Karpas-422 (cell line): ENCODE results near the gene MKLN1. TPM values are rescaled to one million over a fixed set of nuclear protein-coding genes. Genes with fewer than 3 reads are reported as not detected.

ENCODE experiments used
- DNase-seq: peaks from one replicate; pipeline ENCODE4 v3.0.0-alpha.2; 2015
- H2AFZ ChIP-seq: fragments of 200-600 bp; sonication (generic); 2 replicates; pipeline ENCODE4 v1.6.1; 2014; ENCODE audit warnings: antibody characterized with exemption, low read length, mixed read lengths
- H3K27ac ChIP-seq: fragments of 200-600 bp; sonication (generic); 2 replicates; pipeline ENCODE4 v1.5.1; 2014; ENCODE audit warnings: mild to moderate bottlenecking, low read length, moderate library complexity
- H3K27me3 ChIP-seq: fragments of 200-600 bp; sonication (generic); 2 replicates; pipeline ENCODE4 v1.6.1; 2014; ENCODE audit warnings: low read length, mixed read lengths
- H3K36me3 ChIP-seq: fragments of 200-600 bp; sonication (generic); 2 replicates; pipeline ENCODE4 v1.6.1; 2014; ENCODE audit warnings: low read length, mixed read lengths; ENCODE audit not compliant: insufficient read depth
- H3K4me1 ChIP-seq: fragments of 200-600 bp; sonication (generic); 2 replicates; pipeline ENCODE4 v1.6.1; 2014; ENCODE audit warnings: mild to moderate bottlenecking, low read length, mixed read lengths
- H3K4me2 ChIP-seq: fragments of 200-600 bp; sonication (generic); 2 replicates; pipeline ENCODE4 v1.6.1; 2014; ENCODE audit warnings: low read length, low read depth, mild to moderate bottlenecking; ENCODE audit not compliant: poor library complexity, severe bottlenecking
- H3K4me3 ChIP-seq: fragments of 200-600 bp; sonication (generic); 2 replicates; pipeline ENCODE4 v1.5.1; 2014; ENCODE audit warnings: mild to moderate bottlenecking, antibody characterized with exemption, low read length, mixed read lengths
- H3K79me2 ChIP-seq: fragments of 200-600 bp; sonication (generic); 2 replicates; pipeline ENCODE4 v1.6.1; 2014; ENCODE audit warnings: mild to moderate bottlenecking, low read length, mixed read lengths
- H3K9ac ChIP-seq: fragments of 200-600 bp; sonication (generic); 2 replicates; pipeline ENCODE4 v1.6.0; 2014; ENCODE audit warnings: low read length
- H3K9me2 ChIP-seq: fragments of 200-600 bp; sonication (generic), shearing (Covaris generic); replicated peaks from 2 replicates; pipeline ENCODE4 v1.6.0; 2014; ENCODE audit warnings: mild to moderate bottlenecking, low read length, moderate library complexity; ENCODE audit not compliant: insufficient read depth
- H3K9me3 ChIP-seq: fragments of 300-700, 200-600 bp; sonication (generic); 2 replicates; pipeline ENCODE4 v1.6.1; 2014; ENCODE audit warnings: low read length, mixed read lengths
- H4K20me1 ChIP-seq: fragments of 200-600 bp; sonication (generic); 2 replicates; pipeline ENCODE4 v1.6.1; 2014; ENCODE audit warnings: mild to moderate bottlenecking, antibody characterized with exemption, low read length, low read depth; ENCODE audit not compliant: insufficient read depth
- total RNA-seq: library from RNA; depleted of rRNA; stranded (reverse); fragments of >200 nt; shearing (Covaris generic); gene quantifications from 2 replicates; pipeline ENCODE4 v1.2.3, GENCODE V29; 2014; ENCODE audit warnings: low replicate concordance

MKLN1 gene
- total RNA-seq, 1 experiment from 2014 or later, result 70.8 TPM

DNA sequence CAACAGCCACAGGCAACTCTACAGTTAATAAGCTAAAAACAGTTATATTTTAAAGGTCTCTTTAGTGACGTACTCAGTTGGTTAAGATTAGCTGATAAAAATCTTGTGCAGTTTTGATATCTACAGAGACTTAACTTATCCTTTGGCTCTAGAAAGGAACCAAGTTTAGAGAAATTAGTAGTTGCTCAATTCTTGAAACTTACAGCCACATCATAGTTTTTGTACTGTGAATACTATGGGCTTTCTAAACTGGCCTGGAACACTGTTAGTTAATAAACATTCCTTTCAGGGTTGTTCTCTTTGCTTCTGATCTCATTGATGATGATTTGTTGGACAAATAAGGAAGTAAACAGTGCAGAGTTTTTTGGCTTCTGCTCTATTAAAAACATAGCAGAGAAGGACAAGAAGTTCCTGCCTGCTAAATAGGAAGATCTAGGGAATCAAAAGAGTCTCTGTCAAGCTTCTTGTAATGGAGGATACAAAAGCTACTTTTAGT, 73.1 kb downstream of the MKLN1 start:
- no peak overlapping the region for H3K4me2 ChIP-seq
- H3K9ac ChIP-seq, result no peak overlapping the region
- DNase-seq, result no peak
- no peaks in the 10 kb centered on the region for H3K9me2 ChIP-seq
- H3K4me3 ChIP-seq, result no peak overlapping the region
- no peaks in the 10 kb centered on the region for H3K27me3 ChIP-seq
- H3K9me3 ChIP-seq, result peaks cover 4% of the 10 kb centered on the region; the same call in 1 of the 2 replicates
- peaks cover 54% of the 10 kb centered on the region for H3K36me3 ChIP-seq
- H3K27ac ChIP-seq, result no peak overlapping the region
- H3K79me2 ChIP-seq, result peaks cover 81% of the 10 kb centered on the region
- no peaks in the 10 kb centered on the region for H4K20me1 ChIP-seq
- no peaks in the 10 kb centered on the region for H3K4me1 ChIP-seq
- H2AFZ ChIP-seq, result no peak overlapping the region

DNA sequence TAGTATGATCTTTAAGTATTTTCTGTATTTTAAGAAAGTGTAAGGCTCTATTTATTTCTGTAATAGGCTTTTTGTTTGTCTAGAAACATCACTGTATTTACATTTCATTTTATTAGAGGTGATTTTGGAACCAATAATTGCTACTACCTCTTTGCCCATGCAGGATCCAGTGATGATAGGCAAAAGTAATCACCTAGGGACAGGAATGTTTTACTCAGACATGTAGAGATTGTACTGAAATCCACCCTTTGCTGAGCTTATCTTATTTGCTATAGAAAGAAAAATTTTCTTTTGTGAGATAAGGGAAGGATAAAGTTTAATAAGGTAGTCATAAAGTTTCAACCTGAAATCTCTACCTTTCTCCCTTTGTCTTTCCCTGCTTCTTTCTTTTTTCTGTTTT, 73.5 kb downstream of the MKLN1 start:
- Histone ChIP-seq H3K4me2 (no peak overlapping the region), H3K9me2 (no peaks in the 10 kb centered on the region), H3K9ac (no peak overlapping the region), H3K4me3 (no peak overlapping the region), H2AFZ (no peak overlapping the region), H3K9me3 (peaks cover 4% of the 10 kb centered on the region; the same call in 1 of the 2 replicates), H3K27me3 (no peaks in the 10 kb centered on the region), H3K79me2 (peaks cover 81% of the 10 kb centered on the region), H3K4me1 (no peaks in the 10 kb centered on the region), H3K36me3 (peaks cover 54% of the 10 kb centered on the region), H3K27ac (no peak overlapping the region), H4K20me1 (no peaks in the 10 kb centered on the region)
- no peak for DNase-seq

DNA sequence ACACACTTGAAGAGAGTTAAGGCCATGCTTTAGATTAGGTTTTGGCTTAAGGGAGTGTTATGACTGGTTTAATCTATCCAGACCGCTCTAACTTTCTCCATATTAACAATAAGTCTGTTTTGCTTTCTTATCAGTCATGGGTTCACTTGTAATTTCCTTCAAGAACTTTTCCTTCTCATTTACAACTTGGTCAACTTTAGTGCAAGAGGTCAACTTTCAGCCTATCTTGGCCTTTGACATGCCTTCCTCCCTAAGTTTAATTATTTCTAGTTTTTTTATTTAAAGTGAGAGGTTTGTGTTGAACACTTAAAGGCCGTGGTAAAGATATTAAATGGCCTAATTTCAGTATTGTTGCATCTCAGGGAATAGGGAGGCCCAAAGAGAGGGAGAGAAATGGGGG, 75.6 kb downstream of the MKLN1 start:
- Histone ChIP-seq H3K9me3 (peaks cover 4% of the 10 kb centered on the region; the same call in 1 of the 2 replicates), H3K36me3 (peaks cover 50% of the 10 kb centered on the region), H3K27ac (no peak overlapping the region), H3K9ac (no peak overlapping the region), H3K4me1 (no peaks in the 10 kb centered on the region), H4K20me1 (no peaks in the 10 kb centered on the region), H3K9me2 (no peaks in the 10 kb centered on the region), H3K79me2 (peaks cover 85% of the 10 kb centered on the region), H3K4me3 (no peak overlapping the region), H3K27me3 (no peaks in the 10 kb centered on the region), H3K4me2 (no peak overlapping the region), H2AFZ (no peak overlapping the region)
- DNase-seq, result no peak

DNA sequence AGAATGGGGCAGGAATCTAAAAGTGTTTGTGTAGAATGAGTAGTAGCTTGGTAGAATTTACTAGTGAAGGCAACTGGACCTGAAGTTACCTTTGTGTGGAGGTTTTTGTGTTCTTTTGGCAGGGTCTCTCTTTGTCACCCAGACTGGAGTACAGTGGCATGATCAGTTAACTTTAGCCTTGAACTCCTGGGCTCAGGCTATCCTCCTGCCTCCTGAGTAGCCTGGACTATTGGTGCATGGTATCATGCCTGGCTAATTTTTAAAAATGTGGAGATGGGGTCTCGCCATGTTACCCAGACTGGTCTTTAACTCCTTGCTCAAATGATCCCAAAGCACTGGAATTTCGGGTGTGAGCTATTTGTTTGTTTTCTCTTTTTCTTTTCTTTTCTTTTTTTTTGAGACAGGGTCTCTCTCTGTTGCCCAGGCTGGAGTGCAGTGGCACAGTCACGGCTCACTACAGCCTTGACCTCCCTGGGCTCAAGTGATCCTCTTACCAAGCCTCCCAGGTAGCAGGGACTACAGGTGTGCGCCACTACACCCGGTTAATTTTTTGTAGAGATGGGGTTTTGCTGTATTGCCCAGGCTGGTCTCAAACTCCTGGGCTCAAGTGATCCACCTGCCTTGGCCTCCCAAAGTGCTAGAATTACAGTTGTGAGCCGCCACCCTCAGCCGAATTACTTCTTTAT, 76.7 kb downstream of the MKLN1 start:
- H3K36me3 ChIP-seq, result peaks cover 42% of the 10 kb centered on the region
- no peaks in the 10 kb centered on the region for H3K9me2 ChIP-seq
- H3K79me2 ChIP-seq, result peaks cover 90% of the 10 kb centered on the region
- H3K9ac ChIP-seq, result no peak overlapping the region
- no peak overlapping the region for H3K4me2 ChIP-seq
- no peaks in the 10 kb centered on the region for H3K27me3 ChIP-seq
- no peak overlapping the region for H2AFZ ChIP-seq
- DNase-seq, result no peak
- no peaks in the 10 kb centered on the region for H3K4me1 ChIP-seq
- H4K20me1 ChIP-seq, result no peaks in the 10 kb centered on the region
- H3K4me3 ChIP-seq, result no peak overlapping the region
- peaks cover 4% of the 10 kb centered on the region; the same call in 1 of the 2 replicates for H3K9me3 ChIP-seq
- no peak overlapping the region for H3K27ac ChIP-seq

DNA sequence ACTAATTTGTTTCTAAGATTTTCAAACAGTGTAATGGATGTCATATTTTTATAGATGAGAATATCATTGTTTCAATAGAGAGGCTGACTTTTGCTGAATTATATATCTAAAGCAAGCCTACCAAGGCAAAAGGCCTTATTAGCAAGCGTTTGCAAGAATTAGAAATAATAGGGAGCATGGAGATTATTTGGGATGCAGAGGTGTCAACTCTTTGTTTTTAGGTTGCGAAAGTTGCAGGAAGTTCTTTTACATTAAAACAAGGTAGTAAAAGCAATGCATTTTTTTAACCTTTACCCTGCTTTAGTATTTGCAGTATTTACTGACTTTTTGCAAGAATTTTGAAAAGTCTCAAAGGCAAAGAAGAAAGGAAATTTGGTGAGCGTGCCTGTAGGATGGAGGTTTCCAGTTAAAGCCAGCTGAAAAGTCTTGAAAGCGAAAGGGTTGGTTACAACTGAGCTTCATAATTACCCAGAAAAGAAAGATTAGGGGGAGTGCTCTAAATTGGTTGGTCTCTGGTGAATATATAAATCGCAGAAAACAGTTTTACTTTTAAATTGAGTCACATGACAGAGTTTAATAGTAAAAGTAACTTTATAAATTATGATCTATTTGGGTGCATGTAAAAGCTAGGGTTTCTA, 81.6 kb downstream of the MKLN1 start:
- no peaks in the 10 kb centered on the region for H3K9me3 ChIP-seq
- no peaks in the 10 kb centered on the region for H3K4me1 ChIP-seq
- no peak overlapping the region for H3K27ac ChIP-seq
- no peak overlapping the region for H3K4me3 ChIP-seq
- no peak overlapping the region for H3K9ac ChIP-seq
- DNase-seq, result no peak
- H3K79me2 ChIP-seq, result peaks cover 68% of the 10 kb centered on the region
- no peaks in the 10 kb centered on the region for H3K9me2 ChIP-seq
- H4K20me1 ChIP-seq, result no peaks in the 10 kb centered on the region
- H3K36me3 ChIP-seq, result peaks cover 6% of the 10 kb centered on the region; the same call in 1 of the 2 replicates
- H3K27me3 ChIP-seq, result no peaks in the 10 kb centered on the region
- H2AFZ ChIP-seq, result no peak overlapping the region
- H3K4me2 ChIP-seq, result no peak overlapping the region

DNA sequence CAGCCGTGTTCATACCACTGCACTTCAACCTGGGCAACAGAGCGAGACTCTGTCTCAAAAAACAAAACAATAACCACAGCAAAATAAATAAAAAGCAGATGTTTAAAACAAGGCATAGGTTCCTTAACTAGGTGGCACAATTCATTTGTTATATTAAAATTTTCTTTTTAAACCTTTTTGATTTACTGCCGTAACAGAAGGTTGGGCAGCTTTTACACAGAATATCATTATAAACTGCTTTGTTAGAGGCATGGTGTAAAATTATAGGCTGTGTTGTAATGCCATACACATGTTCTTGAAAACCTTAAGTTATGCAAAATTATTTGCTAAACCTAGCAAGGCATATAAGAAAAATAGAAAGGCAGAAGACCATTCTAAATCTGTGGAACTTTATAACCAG, 84.4 kb downstream of the MKLN1 start:
- H3K36me3 ChIP-seq, result peaks cover 15% of the 10 kb centered on the region; the same call in 1 of the 2 replicates
- no peak overlapping the region for H3K4me3 ChIP-seq
- no peak overlapping the region for H3K9ac ChIP-seq
- no peak for DNase-seq
- no peak overlapping the region for H3K4me2 ChIP-seq
- H2AFZ ChIP-seq, result no peak overlapping the region
- H3K4me1 ChIP-seq, result no peaks in the 10 kb centered on the region
- no peak overlapping the region for H3K27ac ChIP-seq
- no peaks in the 10 kb centered on the region for H3K9me3 ChIP-seq
- no peaks in the 10 kb centered on the region for H4K20me1 ChIP-seq
- H3K27me3 ChIP-seq, result no peaks in the 10 kb centered on the region
- H3K79me2 ChIP-seq, result peaks cover 53% of the 10 kb centered on the region
- no peaks in the 10 kb centered on the region for H3K9me2 ChIP-seq

DNA sequence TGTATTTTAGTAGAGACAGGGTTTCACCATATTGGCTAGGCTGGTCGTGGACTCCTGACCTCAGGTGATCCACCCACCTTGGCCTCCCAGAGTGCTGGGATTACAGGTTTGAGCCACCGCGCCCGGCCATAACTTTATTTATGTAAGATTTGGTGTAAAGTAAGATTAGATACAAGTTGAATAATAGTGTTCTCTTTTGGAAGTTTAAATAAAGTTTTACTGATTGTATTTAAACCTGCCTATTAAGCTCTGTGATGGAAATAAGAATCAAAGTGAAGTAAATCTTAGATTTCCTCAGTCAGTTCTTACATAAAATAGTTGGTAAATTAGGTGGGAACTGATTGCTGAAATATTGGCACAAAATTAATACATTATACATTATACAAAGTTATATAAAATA, 86.0 kb downstream of the MKLN1 start:
- H3K4me3 ChIP-seq, result no peak overlapping the region
- no peaks in the 10 kb centered on the region for H3K27me3 ChIP-seq
- no peaks in the 10 kb centered on the region for H3K9me2 ChIP-seq
- peaks cover 46% of the 10 kb centered on the region for H3K79me2 ChIP-seq
- H3K4me2 ChIP-seq, result no peak overlapping the region
- H4K20me1 ChIP-seq, result no peaks in the 10 kb centered on the region
- no peak overlapping the region for H3K27ac ChIP-seq
- H3K9me3 ChIP-seq, result no peaks in the 10 kb centered on the region
- H3K36me3 ChIP-seq, result peaks cover 15% of the 10 kb centered on the region; the same call in 1 of the 2 replicates
- DNase-seq, result no peak
- no peak overlapping the region for H2AFZ ChIP-seq
- H3K9ac ChIP-seq, result no peak overlapping the region
- no peaks in the 10 kb centered on the region for H3K4me1 ChIP-seq

DNA sequence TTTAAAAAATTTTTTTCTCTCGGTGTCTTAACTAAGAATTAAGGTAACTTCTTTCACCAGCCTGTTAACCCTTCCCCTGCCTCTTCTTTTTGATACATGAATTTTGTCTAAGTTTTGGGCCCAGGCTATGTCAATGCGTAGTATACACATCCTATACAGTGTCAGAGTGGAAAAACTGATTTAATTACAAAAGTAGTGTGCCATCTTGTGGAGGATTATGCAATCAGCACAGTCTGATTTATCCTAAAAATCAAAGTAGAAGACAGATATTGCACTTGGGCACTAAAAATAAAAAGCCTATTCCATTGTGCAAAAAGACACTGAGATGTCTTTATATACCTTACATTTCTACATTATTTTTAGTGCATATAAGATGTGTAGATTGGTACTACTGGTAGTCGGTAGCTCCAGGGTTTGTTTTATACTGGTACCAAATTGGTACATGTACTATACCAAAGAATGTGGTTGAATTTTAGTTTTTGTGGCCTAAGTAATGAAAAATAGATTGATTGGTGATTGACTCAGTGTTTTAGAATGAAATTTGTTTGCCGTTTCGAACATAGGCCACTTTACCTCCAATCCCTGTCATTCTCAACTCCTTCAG, 96.6 kb downstream of the MKLN1 start:
- no peak overlapping the region for H2AFZ ChIP-seq

More for the DNA sequence above, 96.6 kb downstream of the MKLN1 start:
- Histone ChIP-seq H4K20me1 (no peaks in the 10 kb centered on the region), H3K4me2 (no peak overlapping the region), H3K9me2 (no peaks in the 10 kb centered on the region), H3K4me1 (peaks cover 3% of the 10 kb centered on the region; the same call in 1 of the 2 replicates), H3K27me3 (no peaks in the 10 kb centered on the region), H3K79me2 (peaks cover 59% of the 10 kb centered on the region), H3K4me3 (no peak overlapping the region), H3K27ac (no peak overlapping the region), H3K9ac (no peak overlapping the region), H3K36me3 (peaks cover 2% of the 10 kb centered on the region; the same call in 1 of the 2 replicates), H3K9me3 (no peaks in the 10 kb centered on the region)
- peak; percentile 80 for DNase-seq
